ENCODE measurements around the gene SLC38A10.
A peak's percentile ranks its signal among the peaks of the same experiment; 100 is the strongest.

SLC38A10 gene

DNA sequence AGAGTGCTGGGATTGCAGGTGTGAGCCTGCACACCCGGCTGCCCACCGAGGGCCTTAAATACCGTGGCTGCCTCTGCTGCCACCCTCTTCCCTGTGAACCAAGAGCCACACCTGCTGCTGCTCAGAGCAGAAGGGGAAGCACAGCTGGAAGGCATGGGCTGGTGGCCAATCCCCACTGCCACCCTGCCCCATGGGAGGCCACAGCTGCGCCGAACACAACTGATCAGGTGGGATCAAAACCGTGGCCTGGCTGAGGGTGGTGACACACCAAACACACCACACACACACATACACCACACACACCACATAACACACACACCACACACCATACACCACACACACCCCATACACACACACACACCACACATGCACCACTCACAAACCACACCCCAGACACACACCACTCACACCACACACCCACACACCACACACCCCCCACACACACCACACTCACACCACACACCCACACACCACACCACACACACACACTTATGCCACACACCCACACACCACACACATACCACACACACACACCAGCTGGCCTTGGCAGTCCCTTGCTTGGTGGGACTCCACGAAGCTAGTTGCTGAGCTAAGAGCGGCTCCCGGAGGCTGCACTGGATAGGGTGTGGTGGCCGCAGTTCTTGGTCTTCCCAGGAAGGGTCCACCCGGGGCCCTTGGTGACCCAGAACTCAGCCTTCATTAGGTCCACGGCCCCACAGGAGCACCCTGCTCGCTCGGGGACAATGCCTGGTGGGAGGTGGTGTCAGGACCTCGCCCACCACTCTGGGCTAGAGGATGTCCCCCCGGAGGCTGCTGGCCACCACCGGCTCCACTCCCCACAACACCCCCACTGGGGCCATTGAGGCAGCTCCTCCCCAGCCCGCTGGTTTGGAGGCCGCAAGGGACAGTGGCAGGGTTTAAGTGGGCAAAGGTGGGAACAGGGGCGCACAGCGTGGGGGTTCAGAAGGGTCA, 87.2 kb downstream of the SLC38A10 start:
- DNase-seq (ENCODE audit: low read depth in 2 of 2), result no peak

GRCh38 chr17:81206657-81207056, 88.5 kb downstream of the SLC38A10 start:
- DNase-seq (ENCODE audit: low read depth in 2 of 2), result no peak

GRCh38 chr17:81206166-81206565, 88.9 kb downstream of the SLC38A10 start:
- no peak for DNase-seq (ENCODE audit: low read depth in 2 of 2)

GRCh38 chr17:81204578-81204977, 90.5 kb downstream of the SLC38A10 start:
- DNase-seq (ENCODE audit: low read depth in 2 of 2), result no peak

GRCh38 chr17:81203136-81203535, 92.0 kb downstream of the SLC38A10 start:
- no peak for DNase-seq (ENCODE audit: low read depth in 2 of 2)

GRCh38 chr17:81202318-81202717, 92.8 kb downstream of the SLC38A10 start:
- DNase-seq (ENCODE audit: low read depth in 2 of 2), result no peak

GRCh38 chr17:81200695-81201580, 94.2 kb downstream of the SLC38A10 start:
- peak in 1 of 2 donors; percentile 19 for DNase-seq (ENCODE audit: low read depth in 2 of 2)

DNA sequence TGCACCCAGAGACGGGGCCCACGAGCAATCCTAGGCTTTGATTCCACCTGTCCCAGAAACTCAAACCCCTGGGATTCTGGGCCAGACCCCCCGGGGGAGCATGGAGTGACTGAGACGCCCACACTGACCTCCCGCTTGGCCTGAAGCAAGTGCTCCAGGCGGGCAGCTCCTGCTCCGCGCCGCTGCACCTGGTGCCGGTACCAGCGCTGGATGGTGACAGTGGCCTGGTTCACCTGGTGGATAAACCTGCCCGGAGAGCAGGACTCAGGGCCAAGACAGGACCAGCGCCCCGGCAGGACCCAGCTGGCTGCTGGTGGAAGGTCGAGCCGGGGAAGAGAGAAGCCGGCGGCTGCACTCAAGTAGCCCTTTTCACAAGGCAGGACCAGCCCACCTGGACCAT, 94.9 kb downstream of the SLC38A10 start:
- no peak for DNase-seq (ENCODE audit: low read depth in 2 of 2)

DNA sequence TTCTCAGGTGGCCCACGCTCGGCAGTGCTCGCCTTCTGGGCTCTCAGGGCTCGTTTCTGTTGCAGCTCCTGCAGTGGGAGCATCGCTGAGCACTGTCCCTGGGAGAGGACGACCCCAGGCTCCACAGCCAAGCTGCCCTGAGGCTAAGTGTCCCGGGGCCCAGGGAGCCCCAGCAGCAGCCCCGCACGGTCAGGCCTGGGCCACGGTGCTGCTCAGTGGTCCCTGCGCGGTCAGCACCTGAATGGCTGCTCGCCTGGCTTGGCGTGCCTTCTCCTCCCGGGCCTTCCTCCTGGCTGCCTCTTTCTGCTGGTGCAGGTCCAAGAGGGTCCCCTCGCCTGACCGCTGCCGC, 95.7 kb downstream of the SLC38A10 start:
- no peak for DNase-seq (ENCODE audit: low read depth in 2 of 2)

GRCh38 chr17:81198826-81199481, 96.2 kb downstream of the SLC38A10 start:
- DNase-seq (ENCODE audit: low read depth in 2 of 2), result no peak

- no peak for DNase-seq (ENCODE audit: low read depth in 2 of 2)
These were observed 97.1 kb downstream of the SLC38A10 start for GRCh38 chr17:81197831-81198490.

GRCh38 chr17:81197409-81197795, 97.7 kb downstream of the SLC38A10 start:
- DNase-seq (ENCODE audit: low read depth in 2 of 2), result no peak

DNA sequence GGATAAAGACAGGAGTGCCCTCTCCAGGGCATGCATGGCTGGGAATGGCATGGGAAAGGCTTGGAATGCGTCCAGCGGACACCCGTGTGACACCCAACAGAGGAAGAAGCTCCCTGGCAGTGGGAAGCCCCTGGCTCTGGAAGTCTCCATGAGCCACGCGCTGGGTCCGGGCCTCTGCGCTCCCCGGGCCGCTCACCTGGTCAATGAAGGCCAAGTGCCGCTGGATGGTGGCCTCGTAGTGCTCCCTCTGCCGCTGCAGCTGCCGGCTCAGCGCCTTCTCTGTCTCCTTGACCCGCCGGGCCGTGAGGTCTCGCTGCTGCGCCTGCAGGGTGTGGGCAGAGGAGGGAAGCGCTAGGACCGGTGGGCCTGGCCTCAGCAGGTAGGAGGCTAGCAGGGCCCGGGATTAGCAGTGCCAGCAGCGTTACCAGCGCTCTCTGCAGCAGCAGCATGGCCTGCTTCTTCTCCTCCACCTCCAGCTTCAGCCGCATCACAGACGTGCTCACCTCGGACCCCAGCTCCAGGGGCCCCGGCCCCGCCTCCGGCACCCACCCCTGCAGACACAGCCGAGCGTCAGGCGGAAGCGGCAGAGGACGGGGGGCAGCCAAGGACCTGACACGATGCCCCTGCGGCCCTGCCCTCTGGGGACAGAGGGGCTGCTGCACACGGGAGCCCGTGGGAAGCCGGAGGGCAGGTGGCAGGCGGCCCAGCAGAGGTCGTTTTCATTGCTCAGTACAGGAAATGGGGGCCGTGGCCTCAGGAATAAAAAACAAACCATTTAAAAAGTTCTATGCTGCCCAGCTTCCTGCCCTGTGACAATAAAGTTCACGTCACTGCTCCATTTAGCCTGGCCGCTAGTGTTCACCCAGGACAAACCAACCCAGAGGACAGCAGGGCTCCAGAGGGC, 98.3 kb downstream of the SLC38A10 start:
- no peak for DNase-seq (ENCODE audit: low read depth in 2 of 2)

DNA sequence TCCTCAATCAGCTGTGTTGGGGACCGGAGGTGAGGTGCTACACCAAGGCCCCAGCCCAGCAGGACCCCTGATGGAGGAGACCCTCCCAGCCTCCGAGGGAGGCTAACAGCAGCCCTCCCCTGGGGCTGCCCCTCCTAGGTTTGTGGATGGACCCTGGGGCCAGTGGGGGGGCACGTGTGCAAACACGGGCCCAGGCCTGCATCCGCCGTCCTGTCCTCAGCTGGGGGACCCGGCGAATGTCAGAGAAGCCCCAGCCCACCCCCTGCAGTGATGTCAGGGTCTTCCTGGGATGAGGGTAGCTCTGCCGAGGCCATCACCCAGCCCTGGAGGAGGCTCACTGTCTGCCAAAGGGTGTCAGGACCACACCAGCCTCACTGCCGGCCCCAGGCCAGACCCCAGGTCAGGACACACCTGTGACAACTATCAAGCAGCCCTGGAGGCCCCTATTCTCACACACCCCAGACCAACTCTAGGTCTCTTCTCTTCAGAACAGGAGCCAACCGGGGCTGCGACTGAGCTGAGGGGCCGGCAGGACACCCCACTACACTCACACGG, 99.1 kb downstream of the SLC38A10 start:
- no peak for DNase-seq (ENCODE audit: low read depth in 2 of 2)

All from stimulated activated CD4-positive, alpha-beta T cell treated with anti-CD3 and anti-CD28 coated beads, Interleukin-15, amount 100 ng/mL, for 48 hours (primary cell).